Measurements from ENCODE around the gene TNNT2. TPM values are rescaled to one million over a fixed set of nuclear protein-coding genes. Genes with fewer than 3 reads are reported as not detected.

TNNT2 gene
- total RNA-seq, 1 experiment from 2014 or later = 0.17 TPM

DNA sequence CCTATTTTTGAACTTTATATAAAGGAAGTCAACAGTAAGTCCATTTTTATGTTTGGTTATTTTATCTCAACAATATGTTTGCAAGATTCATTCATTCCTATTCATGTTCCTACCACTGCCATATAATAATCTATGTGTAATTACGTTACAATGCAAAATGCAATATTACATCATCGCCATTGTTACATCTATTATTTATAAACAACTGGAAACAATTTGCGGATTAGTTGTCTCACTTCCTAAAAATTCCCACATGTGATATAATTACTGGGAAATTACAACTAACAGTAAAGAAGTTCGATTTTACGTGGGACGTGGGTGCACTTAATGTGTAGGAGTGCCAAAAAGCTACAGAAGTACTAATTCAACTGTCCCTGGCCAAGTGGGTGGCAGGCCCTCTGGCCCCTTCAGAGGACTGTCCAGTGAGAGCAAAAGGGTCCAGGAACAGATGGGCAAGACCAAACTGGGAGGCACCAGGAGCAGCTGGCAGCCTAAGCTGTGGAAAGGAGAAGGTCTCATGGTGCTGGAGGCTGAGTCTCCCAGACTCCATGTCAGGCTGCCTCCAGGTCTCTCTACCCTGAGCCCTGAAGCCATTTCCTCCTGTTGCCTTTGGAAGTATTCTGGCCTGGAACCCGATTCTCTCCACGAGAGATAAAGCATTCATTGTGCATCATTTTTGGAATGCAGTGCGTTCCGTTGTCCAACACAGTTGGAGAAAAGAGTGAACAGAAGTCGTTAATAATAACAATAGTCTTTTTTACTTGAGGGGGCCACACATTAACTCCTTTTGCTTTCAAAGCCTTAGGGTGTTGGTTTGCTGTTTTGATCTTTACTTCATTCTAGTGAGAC lies 42.9 kb downstream of the TNNT2 start:
- H3K36me3 ChIP-seq (replicated peaks; ENCODE audit: control insufficient read depth, insufficient read depth, low read length) = no peaks in the 10 kb centered on the region
- DNase-seq = no peak
- no peak overlapping the region for H3K4me3 ChIP-seq (ENCODE audit: insufficient read depth, low read depth, low read length)
- no peaks in the 10 kb centered on the region for H3K27me3 ChIP-seq (ENCODE audit: control insufficient read depth, insufficient read depth, low read length)

DNA sequence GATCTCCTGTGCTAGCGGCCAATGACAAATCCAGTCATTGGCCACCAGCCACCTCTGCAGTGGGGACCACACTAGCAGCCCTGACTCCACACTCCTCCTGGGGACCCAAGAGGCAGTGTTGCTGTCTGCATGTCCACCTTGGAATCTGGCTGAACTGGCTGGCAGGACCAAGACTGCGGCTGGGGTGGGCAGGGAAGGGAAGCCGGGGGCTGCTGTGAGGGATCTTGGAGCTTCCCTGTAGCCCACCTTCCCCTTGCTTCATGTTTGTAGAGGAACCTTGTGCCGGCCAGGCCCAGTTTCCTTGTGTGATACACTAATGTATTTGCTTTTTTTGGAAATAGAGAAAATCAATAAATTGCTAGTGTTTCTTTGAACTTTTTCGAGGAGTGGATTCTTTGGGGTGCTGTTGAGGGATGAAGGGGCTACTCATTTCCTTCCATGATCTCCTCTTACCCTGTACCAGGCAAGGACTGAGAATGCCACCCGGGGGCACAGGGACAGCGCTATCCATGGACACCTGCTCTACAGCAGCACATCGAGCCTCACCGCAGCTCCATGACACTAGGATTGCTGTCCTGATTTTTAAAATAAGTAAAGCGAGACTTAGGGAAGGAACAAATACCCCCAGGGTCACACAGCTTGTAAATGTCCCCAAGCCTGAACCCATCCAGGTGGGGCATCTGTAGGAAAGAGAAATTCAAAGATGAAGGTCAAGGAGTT lies 44.7 kb downstream of the TNNT2 start:
- no peak overlapping the region for H3K4me3 ChIP-seq (ENCODE audit: insufficient read depth, low read depth, low read length)
- no peaks in the 10 kb centered on the region for H3K27me3 ChIP-seq (ENCODE audit: control insufficient read depth, insufficient read depth, low read length)
- H3K36me3 ChIP-seq (replicated peaks; ENCODE audit: control insufficient read depth, insufficient read depth, low read length) = no peaks in the 10 kb centered on the region
- DNase-seq = no peak

DNA sequence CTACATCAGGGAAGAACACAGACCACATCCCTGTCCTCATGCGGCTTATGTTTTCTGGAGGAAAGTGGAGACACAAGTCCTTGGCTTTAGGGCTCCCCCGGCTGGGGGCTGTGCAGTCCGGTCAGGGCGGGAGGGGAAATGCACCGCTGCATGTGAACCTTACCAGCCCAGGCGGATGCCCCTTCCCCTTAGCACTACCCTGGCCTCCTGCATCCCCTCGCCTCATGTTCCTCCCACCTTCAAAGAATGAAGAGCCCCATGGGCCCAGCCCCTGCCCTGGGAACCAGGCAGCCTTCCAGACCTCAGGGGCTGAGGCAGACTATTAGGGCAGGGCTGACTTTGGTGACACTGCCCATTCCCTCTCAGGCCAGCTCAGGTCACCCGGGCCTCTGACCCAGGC lies 45.5 kb downstream of the TNNT2 start:
- no peaks in the 10 kb centered on the region for H3K27me3 ChIP-seq (ENCODE audit: control insufficient read depth, insufficient read depth, low read length)
- DNase-seq = no peak
- H3K36me3 ChIP-seq (replicated peaks; ENCODE audit: control insufficient read depth, insufficient read depth, low read length) = no peaks in the 10 kb centered on the region
- H3K4me3 ChIP-seq (ENCODE audit: insufficient read depth, low read depth, low read length) = no peak overlapping the region

DNA sequence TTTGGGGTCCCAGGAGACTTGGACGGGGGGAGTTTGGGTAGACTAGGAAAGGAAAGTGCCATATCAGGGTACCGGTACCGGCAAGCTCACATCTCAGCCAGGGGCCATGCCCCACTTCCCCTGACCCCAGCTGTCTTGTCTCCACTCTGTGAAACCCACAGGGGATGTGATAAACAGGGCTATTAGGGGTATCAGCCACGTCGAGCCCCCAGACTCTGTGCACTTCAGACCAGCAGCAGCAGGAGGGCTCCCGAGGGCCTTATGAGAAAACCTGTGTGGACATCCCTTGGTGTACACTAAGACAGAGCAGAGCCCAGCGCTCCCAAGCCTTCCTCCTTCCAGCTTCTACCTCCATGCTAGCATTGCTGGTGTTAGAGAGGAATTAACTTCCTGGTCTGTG lies 46.3 kb downstream of the TNNT2 start:
- H3K27me3 ChIP-seq (ENCODE audit: control insufficient read depth, insufficient read depth, low read length) = no peaks in the 10 kb centered on the region
- H3K36me3 ChIP-seq (replicated peaks; ENCODE audit: control insufficient read depth, insufficient read depth, low read length) = no peaks in the 10 kb centered on the region
- no peak for DNase-seq
- H3K4me3 ChIP-seq (ENCODE audit: insufficient read depth, low read depth, low read length) = no peak overlapping the region

DNA sequence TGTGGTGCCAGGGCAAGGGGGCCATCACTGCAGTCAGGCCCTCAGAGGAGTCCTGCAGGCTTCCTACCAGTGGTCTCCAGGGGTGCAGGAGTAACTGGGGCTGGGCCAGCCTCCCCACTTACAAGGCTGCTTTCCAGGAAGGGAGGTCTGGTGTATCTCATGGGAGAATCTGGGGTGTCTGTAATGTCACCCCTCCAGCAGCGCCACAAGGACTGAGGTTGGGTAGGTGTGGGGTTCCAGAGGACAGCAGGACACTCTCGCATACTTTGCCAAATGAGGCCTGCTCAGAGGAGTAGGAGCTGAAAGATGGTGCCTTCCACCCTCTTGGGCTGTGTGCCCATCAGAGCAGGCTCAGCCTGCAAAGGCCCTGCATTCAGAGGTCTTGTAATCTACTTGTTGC lies 46.9 kb downstream of the TNNT2 start:
- no peaks in the 10 kb centered on the region for H3K36me3 ChIP-seq (replicated peaks; ENCODE audit: control insufficient read depth, insufficient read depth, low read length)
- DNase-seq = no peak
- H3K4me3 ChIP-seq (ENCODE audit: insufficient read depth, low read depth, low read length) = no peak overlapping the region
- no peaks in the 10 kb centered on the region for H3K27me3 ChIP-seq (ENCODE audit: control insufficient read depth, insufficient read depth, low read length)

DNA sequence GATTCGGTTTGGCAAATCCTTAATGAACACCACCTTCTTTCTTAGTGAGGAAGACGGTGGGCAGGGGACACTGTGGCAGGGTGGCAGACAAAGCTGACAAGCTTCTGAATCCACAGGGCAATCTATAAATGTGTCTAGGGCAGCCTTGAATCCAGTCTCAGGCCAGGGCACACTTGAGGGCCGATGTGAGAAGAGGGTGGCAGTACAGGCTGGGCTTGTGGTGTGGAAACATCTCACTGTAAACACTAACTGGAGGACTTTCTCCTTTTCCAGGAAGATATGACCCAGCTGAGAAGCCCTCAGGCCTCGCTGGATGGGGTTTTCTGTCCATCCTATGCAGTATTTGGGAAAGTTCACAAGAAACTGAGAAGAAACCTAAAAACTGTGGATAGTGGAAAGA lies 47.7 kb downstream of the TNNT2 start:
- H3K36me3 ChIP-seq (replicated peaks; ENCODE audit: control insufficient read depth, insufficient read depth, low read length) = no peaks in the 10 kb centered on the region
- no peak overlapping the region for H3K4me3 ChIP-seq (ENCODE audit: insufficient read depth, low read depth, low read length)
- no peak for DNase-seq
- no peaks in the 10 kb centered on the region for H3K27me3 ChIP-seq (ENCODE audit: control insufficient read depth, insufficient read depth, low read length)

DNA sequence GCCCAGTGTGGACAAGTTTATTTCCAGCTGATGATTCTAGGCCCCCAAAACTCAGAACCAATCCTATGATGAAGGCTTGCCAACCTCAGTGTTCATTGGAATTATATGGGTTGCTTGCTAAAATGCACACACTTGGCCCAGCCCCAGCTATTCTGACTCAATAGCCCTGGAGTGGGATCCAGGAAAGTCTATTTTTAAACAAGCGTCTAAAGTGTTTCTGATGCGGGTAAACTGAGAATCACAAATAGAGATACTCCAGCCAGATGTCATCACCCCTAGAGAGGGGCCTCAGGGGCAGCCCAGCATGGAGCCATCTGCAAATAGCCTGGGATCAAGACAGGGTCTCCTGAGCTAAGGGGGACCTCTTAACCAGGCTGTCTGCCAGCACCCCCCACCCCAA lies 48.2 kb downstream of the TNNT2 start:
- no peaks in the 10 kb centered on the region for H3K27me3 ChIP-seq (ENCODE audit: control insufficient read depth, insufficient read depth, low read length)
- DNase-seq = no peak
- no peaks in the 10 kb centered on the region for H3K36me3 ChIP-seq (replicated peaks; ENCODE audit: control insufficient read depth, insufficient read depth, low read length)
- H3K4me3 ChIP-seq (ENCODE audit: insufficient read depth, low read depth, low read length) = no peak overlapping the region

DNA sequence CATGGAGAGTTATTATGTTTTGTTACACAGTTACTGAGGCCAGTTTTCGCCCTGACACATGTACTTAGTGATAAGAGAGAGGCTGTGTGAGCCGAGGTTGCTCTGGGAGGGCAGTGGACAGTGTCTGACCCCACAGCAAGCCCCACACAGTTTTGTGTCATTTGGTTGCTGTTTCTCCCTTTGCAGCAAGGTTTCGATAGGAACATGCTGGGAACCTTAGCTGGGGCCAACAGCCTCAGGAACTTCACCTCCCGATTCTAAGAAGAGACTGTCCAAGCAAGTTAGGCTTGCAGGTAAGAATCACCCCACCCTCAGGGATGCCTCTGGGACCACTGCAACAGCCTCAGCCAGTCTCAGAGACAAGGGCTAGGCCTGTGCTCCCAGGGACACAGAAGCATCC lies 48.9 kb downstream of the TNNT2 start:
- Histone ChIP-seq H3K4me3 (ENCODE audit: insufficient read depth, low read depth, low read length) (no peak overlapping the region), H3K27me3 (ENCODE audit: control insufficient read depth, insufficient read depth, low read length) (no peaks in the 10 kb centered on the region), H3K36me3 (replicated peaks; ENCODE audit: control insufficient read depth, insufficient read depth, low read length) (no peaks in the 10 kb centered on the region)
- DNase-seq = no peak

DNA sequence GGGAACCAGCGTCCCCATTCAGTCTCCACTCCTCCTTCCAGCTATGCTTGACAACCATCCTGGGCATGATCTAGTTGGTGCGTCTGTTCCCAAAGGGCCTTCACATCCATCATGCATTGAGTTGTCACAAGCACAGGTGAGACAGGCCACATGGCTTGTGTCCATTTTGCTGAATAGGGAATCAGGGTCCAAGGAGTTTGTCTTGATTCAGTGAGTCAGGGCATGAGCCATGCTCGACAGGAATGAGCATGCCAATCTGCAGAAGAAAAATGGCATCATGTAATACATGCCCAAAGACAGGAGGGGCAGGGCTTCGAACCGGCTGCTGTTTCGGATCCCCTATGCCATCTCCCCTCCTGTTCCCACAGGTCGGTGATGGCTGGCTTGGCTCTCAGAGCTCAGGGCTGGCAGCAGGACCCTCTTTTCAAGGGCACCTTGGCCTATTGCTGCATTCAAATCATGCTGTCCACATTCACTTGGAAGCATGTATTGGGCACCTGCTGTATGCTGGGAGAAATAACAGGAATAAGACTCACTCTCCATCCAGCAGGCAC lies 49.7 kb downstream of the TNNT2 start:
- Histone ChIP-seq H3K27me3 (ENCODE audit: control insufficient read depth, insufficient read depth, low read length) (no peaks in the 10 kb centered on the region), H3K4me3 (ENCODE audit: insufficient read depth, low read depth, low read length) (no peak overlapping the region), H3K36me3 (replicated peaks; ENCODE audit: control insufficient read depth, insufficient read depth, low read length) (no peaks in the 10 kb centered on the region)
- no peak for DNase-seq

DNA sequence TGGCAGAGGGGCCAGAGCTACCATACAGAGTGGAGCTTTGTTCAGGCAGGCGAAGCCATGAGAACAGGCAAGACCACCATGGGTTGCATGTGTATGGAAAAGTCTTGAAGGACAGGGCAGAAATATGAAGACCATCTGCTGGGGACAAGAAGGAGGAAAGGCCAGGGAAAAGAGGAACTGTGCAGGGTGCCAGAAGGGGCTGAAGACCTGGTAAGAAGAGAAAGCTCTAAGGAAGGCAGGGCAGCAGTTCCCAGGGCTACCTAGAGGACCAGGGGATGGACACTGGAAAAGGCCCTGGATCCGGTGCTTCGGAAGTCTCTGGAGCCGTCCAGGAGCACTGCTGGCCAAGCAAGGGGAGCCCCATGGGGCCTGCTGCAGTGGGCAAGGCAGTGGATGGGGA lies 50.8 kb downstream of the TNNT2 start:
- no peak overlapping the region for H3K4me3 ChIP-seq (ENCODE audit: insufficient read depth, low read depth, low read length)
- H3K36me3 ChIP-seq (replicated peaks; ENCODE audit: control insufficient read depth, insufficient read depth, low read length) = no peaks in the 10 kb centered on the region
- DNase-seq = no peak
- H3K27me3 ChIP-seq (ENCODE audit: control insufficient read depth, insufficient read depth, low read length) = no peaks in the 10 kb centered on the region

DNA sequence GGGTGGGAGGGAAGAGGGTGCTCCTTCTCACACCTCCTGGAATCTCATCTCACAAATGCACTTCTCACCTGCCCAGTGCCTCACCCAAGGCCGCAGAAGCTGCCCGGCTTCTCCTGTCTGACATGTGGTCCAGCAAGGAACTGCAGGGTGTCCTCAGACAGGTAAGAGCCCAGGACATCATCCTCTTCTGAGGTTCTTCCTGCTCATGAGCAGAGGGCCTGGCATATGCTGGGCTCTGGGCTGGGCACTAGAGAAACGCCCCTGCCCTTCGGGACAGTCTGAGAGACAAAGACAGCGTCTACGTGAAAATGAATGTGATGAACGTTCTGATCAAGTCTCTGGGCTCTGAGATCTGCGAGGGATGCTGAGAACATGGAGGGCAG lies 51.8 kb downstream of the TNNT2 start:
- no peaks in the 10 kb centered on the region; the same call in 1 of the 2 replicates for H3K27me3 ChIP-seq (ENCODE audit: control insufficient read depth, insufficient read depth, low read length)
- no peak overlapping the region for H3K4me3 ChIP-seq (ENCODE audit: insufficient read depth, low read depth, low read length)
- H3K36me3 ChIP-seq (replicated peaks; ENCODE audit: control insufficient read depth, insufficient read depth, low read length) = no peaks in the 10 kb centered on the region
- no peak for DNase-seq

DNA sequence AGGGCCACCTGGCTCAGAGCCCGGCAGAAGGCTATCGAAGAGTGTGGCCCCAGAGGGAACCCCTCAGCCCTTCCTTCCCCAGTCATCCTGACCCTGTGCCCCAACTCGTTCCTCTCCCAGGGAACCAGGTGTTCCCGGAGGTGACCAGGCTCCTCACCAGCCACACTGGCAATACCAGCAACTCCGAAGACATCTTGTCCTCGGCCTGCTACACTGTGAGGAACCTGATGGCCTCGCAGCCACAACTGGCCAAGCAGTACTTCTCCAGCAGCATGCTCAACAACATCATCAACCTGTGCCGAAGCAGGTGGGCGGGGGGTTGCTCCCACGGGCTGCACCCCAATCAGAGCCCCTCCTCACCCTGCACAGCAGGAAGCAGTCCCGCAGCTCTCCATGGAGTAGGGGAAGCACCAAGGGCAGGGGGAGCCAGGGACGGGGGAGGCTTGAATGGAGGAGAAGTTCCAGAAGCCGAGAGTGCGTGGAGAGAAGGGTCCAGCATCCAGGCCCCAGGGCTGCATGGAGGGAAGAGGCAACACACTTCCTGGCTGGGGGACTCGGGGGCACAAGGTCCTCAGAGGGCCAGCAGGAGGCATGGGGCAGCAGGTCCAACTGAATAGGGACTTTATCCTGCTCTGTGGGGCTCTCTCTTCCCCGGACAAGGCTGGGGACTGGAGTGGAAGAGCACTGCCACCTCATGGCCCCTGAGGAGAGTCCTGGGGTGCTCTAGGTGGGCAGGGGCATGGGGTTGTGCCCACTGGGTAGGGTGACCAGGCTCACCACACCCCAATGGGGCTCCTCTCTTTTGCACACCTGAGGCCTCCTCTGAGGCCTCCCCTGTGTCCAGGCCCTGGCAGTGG lies 52.4 kb downstream of the TNNT2 start:
- no peak for DNase-seq
- Histone ChIP-seq H3K27me3 (ENCODE audit: control insufficient read depth, insufficient read depth, low read length) (no peaks in the 10 kb centered on the region; the same call in 1 of the 2 replicates), H3K4me3 (ENCODE audit: insufficient read depth, low read depth, low read length) (no peak overlapping the region), H3K36me3 (replicated peaks; ENCODE audit: control insufficient read depth, insufficient read depth, low read length) (no peaks in the 10 kb centered on the region)

DNA sequence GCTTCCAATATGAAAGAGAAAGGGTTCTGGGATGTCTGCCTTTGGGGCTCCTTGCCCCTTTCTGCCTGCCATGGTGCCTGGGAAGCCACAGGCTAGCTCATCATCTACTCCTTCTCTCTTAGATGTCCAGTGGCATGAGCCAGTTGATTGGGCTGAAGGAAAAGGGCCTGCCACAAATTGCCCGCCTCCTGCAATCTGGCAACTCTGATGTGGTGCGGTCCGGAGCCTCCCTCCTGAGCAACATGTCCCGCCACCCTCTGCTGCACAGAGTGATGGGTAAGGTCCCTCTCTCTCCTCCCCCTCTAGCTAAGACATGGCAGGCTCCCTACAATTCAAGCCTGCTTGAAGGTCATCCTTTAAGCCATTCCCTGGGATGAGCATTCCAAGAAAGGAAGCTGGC lies 53.2 kb downstream of the TNNT2 start:
- Histone ChIP-seq H3K36me3 (replicated peaks; ENCODE audit: control insufficient read depth, insufficient read depth, low read length) (no peaks in the 10 kb centered on the region), H3K27me3 (ENCODE audit: control insufficient read depth, insufficient read depth, low read length) (no peaks in the 10 kb centered on the region; the same call in 1 of the 2 replicates), H3K4me3 (ENCODE audit: insufficient read depth, low read depth, low read length) (no peak overlapping the region)
- DNase-seq = no peak

DNA sequence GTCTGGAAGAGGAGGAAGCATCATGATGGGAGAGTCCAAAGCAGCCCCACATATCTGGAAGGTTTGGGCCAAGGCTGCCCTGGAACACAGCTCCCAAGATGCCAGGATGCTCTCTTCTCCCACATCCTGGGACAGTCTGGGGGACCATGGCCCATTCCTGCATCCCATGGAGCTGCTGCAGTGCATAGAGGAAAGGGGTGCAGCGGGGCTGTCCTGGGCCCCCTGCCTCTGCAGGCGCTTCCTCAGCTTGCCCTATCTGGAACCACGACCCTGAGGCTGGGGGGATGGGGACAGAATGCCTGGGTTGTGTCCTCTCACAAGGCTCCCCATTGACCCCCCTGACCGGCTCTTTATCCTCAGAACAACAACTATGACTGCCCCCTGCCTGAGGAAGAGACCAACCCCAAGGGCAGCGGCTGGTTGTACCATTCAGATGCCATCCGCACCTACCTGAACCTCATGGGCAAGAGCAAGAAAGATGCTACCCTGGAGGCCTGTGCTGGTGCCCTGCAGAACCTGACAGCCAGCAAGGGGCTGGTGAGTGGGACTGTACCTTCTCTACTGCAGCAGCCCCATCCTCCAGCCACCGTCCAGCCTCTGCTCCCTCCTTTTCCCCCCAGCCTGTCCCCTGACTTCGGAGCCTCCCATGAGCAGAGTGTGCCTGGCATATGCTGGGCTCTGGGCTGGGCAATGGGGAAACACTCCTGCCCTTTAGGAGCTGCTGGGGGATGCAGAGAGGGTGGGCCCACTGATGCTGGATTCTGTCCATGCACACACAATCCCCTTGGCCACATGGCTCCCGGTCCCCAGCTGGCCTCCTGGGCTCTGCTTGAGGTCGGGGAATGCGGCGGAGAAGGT lies 54.6 kb downstream of the TNNT2 start:
- H3K27me3 ChIP-seq (ENCODE audit: control insufficient read depth, insufficient read depth, low read length) = no peaks in the 10 kb centered on the region; the same call in 1 of the 2 replicates
- DNase-seq = no peak
- no peaks in the 10 kb centered on the region for H3K36me3 ChIP-seq (replicated peaks; ENCODE audit: control insufficient read depth, insufficient read depth, low read length)
- H3K4me3 ChIP-seq (ENCODE audit: insufficient read depth, low read depth, low read length) = no peak overlapping the region

All from H7 (cell line).